Activated CD4-positive, alpha-beta T cell treated with anti-CD3 and anti-CD28 coated beads, Interleukin-2, amount 50 U/mL, for 48 hours (primary cell): ENCODE results near the gene RHOT2.

Source experiments
- DNase-seq, 2 experiments: peaks; one replicate each; pipeline ENCODE4 v3.0.0-alpha.2; 2020

The RHOT2 gene

GRCh38 chr16:702341-702740 is 34.4 kb downstream of the RHOT2 start:
- no peak for DNase-seq

DNA sequence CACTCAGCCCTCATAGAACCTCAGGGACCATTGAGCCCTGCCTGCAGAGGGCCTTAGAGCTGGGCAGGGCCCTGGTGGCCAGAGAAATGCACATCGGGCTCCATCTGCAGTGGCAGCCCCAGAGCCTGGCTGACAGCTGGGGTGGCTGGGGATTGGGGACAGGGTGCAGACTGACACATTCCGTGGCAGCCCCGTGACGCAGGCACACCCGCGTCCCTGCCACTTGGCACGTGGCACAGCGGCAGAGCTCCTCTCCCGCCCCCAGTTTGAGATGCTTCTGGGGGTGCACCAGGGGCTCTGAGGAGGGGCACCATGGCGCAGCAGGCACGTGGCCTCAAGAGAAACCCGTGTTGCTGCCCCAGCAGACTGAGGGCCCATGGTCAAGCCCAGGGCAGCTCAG is 35.5 kb downstream of the RHOT2 start:
- DNase-seq = no peak

- no peak for DNase-seq
Observed at GRCh38 chr16:704047-704446, 36.1 kb downstream of the RHOT2 start.

DNA sequence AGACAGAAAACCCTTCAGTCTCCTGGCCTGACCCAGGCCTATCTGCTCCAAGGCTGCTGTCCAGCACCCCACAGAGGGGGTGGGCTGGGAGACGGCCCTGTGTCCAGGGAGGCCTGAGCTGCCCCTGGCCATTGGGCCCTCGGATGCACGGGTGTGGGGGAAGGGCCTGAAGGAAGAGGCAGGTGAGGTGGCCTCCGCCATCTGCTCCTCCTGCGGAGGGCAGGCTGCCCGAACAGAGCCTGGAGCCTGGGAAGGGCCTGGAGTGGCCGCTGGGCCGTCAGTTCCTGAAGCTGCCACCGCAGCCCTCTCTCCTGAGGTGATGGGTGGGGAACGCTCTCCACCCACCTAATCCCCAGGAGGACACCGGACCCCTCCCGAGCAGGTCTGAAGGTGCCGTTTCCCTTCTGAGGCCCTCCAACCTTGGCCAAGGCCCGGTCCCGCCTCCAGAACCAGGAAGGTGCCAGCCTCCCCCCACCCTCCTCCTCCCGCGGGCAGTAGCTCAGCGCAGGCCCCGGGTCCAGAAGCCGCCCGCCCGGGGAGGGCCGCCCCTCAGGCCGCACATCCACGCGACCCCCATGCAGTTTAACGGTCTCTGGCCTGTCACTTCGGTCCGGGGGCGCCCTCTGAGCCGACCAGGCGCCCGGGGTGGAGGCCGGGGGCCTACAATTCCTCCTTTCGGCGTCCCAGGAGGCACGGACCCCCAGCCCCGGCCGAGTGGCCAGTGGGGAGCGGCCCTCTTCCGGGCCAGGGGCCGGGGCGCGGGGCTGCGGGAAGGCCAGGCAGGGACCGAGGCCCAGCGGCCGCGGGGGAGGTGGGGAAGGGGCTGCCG is 36.8 kb downstream of the RHOT2 start:
- no peak for DNase-seq

DNA sequence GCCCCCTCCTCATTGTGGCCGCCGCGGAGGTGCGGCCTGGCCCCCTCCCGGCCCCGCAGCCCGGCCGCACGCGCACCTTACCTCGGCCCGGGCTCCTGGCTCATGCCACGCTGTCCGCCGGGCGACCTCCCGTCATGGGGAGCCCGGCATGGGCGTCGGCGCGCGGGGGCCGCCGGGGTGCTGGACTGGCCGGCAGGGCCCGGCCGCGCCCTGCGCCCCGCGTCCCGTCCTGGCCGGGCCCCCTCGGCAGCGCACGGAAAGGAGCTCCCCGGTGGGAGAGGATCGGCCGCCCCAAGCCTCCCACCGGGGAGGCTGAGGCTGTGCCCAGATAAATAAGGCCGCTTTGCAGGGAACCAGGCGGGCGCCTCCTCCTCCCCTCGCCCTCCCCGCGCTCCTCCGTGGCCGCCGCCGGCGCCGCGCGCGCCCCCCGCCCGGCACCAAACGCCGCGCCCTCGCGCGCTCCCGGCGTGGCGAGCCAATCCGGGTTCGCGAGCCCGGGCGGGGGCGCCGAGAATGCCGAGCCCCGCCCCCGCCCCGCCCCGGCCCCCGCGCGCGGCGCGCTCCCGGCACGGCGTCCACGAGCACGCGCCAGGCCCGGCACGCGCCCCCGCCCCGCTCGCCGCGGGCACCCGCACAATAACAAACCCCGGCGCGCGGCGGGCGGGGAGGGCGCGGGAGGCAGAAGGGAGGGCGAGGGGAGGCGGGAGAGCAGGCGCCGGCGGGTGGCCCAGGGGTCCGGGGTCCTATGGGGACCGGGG is 37.7 kb downstream of the RHOT2 start, which contains the start of gene FBXL16:
TSS of gene FBXL16 (minus strand) at position 371 of the 758 bp plus-strand sequence. CDS start 8,396 bp downstream, outside the sequence.
- DNase-seq = no peak

DNA sequence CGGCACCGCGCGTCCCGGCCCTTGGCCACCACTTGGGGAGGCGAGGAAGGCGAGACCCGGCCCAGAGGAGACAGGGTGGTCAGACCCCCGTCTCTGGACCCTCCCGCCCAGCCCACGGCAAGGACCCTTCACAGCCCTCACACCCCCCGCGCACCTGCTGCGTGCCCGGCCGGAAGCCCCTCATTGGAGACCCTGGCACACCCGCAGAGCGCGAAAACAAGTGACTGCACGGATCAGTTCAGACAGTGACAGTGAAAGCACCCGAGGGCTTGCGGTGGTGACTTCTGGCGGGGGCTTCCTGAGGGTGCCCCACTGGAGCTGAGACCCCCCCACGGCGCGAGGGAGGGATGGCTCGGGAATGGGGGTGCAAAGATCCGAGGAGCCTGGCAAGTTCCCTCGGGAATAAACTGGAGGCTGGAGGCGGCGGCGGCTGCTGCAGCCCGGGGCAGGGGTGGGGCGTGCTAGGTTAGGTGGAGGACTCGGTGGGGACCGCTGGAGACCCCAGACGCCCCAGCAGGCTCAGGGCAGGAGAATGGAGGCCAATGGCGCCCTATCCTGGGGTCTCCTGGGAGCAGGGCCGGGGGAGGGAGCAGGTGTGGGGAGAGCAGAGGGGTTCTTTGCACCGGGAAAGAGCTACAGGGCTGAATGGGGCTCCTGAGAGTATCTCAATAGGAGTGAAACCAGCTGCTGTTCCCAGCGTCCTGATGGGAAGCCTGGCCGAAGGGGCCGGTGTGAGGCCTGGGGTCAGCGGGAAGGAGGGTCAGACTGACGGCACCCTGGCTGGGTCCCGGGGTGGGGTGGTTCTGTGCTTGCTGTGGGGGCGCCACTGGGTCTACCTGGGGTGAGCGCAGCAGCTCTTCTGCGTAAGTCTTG is 38.5 kb downstream of the RHOT2 start:
- DNase-seq = no peak

GRCh38 chr16:707062-707538 is 39.2 kb downstream of the RHOT2 start:
- DNase-seq = no peak

- DNase-seq = no peak
Observed at GRCh38 chr16:708019-708418, 40.1 kb downstream of the RHOT2 start.

DNA sequence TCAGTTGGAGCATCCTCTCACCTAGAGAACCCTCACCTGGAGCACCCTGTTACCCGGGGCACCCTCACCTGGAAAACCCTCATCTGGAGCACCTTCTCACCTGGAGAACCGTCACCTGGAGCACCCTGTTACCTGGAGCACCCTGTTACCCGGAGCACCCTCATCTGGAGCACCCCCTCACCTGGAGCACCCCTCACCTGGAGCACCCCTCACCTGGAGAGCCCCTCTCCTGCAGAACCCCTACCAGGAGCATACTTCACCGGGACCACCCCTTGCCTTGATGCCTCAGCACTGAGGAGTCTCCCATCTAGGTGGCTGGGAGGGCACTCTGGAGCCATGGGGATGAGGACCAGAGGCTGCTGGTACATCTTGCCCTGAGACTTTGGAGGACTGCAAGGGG is 41.0 kb downstream of the RHOT2 start:
- DNase-seq = no peak

- DNase-seq = no peak
Observed at GRCh38 chr16:709566-710499, 41.9 kb downstream of the RHOT2 start.

- DNase-seq = no peak
Observed at GRCh38 chr16:710500-711075, 42.7 kb downstream of the RHOT2 start.

- DNase-seq = no peak
Observed at GRCh38 chr16:711084-711483, 43.2 kb downstream of the RHOT2 start.

- DNase-seq = peak; percentile 84 to 86
Observed at GRCh38 chr16:711548-712320, 43.8 kb downstream of the RHOT2 start.

DNA sequence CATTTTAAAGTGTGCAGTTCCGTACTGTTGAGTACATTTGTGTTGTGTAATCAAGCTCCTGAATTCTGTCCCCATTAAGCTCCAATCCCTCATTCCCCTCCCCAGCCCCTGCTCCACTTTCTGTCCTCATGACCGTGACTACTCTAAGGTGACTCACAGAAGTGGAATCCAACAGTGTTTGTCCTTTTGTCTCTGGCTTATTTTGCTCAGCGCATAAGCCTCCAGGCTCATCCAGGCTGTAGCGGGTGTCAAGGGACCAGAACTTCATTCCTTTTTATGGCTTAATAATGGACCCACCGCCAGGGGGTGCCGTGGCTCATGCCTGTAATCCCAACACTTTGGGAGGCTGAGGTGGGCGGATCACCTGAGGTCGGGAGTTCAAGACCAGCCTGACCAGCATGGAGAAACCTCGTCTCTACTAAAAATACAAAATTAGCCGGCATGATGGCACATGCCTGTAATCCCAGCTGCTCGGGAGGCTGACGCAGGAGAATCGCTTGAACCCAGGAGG is 44.9 kb downstream of the RHOT2 start:
- peak; percentile 77 to 81 for DNase-seq

DNA sequence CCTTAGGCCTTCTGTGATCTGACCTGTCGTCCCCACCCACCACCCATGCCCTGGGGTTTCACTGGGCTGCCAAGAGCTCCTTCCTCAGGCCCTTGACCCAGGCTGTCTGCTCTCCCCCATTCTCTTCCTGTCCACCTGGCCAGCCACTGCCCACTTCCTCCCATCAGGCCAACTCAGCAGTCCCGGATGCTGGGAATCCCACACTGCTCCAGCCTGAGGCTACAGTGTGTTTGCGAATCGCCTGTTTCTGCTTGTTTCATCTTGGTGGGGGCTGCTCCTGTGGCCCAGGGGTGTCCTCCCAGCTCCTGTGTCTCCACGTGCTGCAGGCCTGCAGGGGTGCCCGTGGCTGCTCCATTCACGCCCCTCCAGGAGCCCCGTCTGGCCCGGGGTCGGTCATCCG is 46.1 kb downstream of the RHOT2 start:
- no peak for DNase-seq

- DNase-seq = peak; percentile 94
Observed at GRCh38 chr16:714558-715476, 46.9 kb downstream of the RHOT2 start, which contains the start of gene METRN. METRN (plus strand) TSS chr16:715118; CDS start chr16:715290, 172 bp downstream.

- DNase-seq = peak in 1 of 2 experiments; percentile 23
Observed at GRCh38 chr16:715477-716199, 47.7 kb downstream of the RHOT2 start.

DNA sequence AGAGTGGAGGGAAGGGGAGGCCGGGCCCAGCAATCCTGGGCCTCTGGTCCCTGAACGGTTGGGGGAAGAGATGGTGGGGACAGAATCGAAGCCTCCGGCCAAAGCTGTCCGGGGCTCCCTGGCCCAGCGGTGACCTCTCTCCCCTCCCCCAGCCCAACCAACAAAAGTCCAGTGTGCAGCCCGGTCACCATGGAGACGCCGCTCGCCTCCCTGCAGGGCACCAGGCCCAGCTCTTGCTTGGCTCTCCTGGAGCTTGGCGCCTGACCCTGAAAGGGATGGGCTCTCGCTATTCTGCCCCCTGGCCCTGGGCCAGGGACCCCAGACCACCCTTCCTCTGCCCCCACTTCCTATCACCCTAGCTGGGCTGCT is 48.3 kb downstream of the RHOT2 start:
- no peak for DNase-seq
